Mesenchymal stem cell (in vitro differentiated cells and primary cell): ENCODE data around the gene PACSIN3.

Experiments
- DNase-seq: peaks from one replicate; pipeline ENCODE4 v3.0.0-alpha.2; 2013
- H2AFZ ChIP-seq: one replicate; pipeline ENCODE4 v1.6.1; 2013; ENCODE audit warnings: low read depth, mild to moderate bottlenecking, control low read depth, inconsistent platforms, low read length, moderate library complexity
- H2AK5ac ChIP-seq: 2 replicates; pipeline ENCODE4 v1.6.1; 2013; ENCODE audit warnings: low read length, moderate library complexity, mild to moderate bottlenecking, inconsistent platforms; ENCODE audit not compliant: severe bottlenecking
- H2BK120ac ChIP-seq: one replicate; pipeline ENCODE4 v1.6.1; 2013; ENCODE audit warnings: low read depth, mild to moderate bottlenecking, inconsistent platforms, low read length, moderate library complexity
- H2BK12ac ChIP-seq, 2 experiments: one replicate each; pipeline ENCODE4 v1.6.1; 2013; ENCODE audit warnings: inconsistent platforms in 2 of 2, low read length in 2 of 2, mild to moderate bottlenecking in 2 of 2, moderate library complexity in 2 of 2, control low read depth in 1 of 2
- H2BK15ac ChIP-seq: one replicate; pipeline ENCODE4 v1.6.1; 2013; ENCODE audit warnings: mild to moderate bottlenecking, low read depth, inconsistent platforms; ENCODE audit not compliant: poor library complexity, severe bottlenecking
- H2BK5ac ChIP-seq: 2 replicates; pipeline ENCODE4 v1.6.1; 2013; ENCODE audit warnings: low read depth, mild to moderate bottlenecking, low read length, control low read depth, inconsistent platforms; ENCODE audit not compliant: poor library complexity, severe bottlenecking
- H3K14ac ChIP-seq, 2 experiments: one replicate each; pipeline ENCODE4 v1.6.1; 2013; ENCODE audit warnings: inconsistent platforms in 2 of 2, low read length in 2 of 2, control low read depth in 1 of 2, mild to moderate bottlenecking in 1 of 2, moderate library complexity in 1 of 2
- H3K18ac ChIP-seq, 2 experiments: one replicate each; pipeline ENCODE4 v1.6.1; 2013; ENCODE audit warnings: inconsistent platforms in 2 of 2, low read length in 2 of 2, control low read depth in 1 of 2, low read depth in 1 of 2, mild to moderate bottlenecking in 1 of 2
- H3K23ac ChIP-seq, 2 experiments: one replicate each; pipeline ENCODE4 v1.6.1; 2013; ENCODE audit warnings: inconsistent platforms in 2 of 2, low read length in 2 of 2, mild to moderate bottlenecking in 2 of 2, moderate library complexity in 2 of 2, control low read depth in 1 of 2
- H3K27ac ChIP-seq: 2 replicates; pipeline ENCODE4 v1.5.1; 2013; ENCODE audit warnings: mild to moderate bottlenecking, moderate library complexity, low read length, control low read depth, inconsistent platforms; ENCODE audit not compliant: poor library complexity, severe bottlenecking
- H3K27me3 ChIP-seq, 2 experiments: 2 replicates each; pipeline versions ENCODE4 v1.6.1 to v1.7.0; 2013; ENCODE audit warnings: low read length in 2 of 2, mild to moderate bottlenecking in 2 of 2, moderate library complexity in 2 of 2, control low read depth in 1 of 2, inconsistent platforms in 1 of 2; ENCODE audit not compliant: control insufficient read depth in 1 of 2, insufficient read depth in 1 of 2
- H3K36me3 ChIP-seq, 2 experiments: 2 replicates each; pipeline versions ENCODE4 v1.6.1 to v1.7.0; 2013; ENCODE audit warnings: low read length in 2 of 2, control low read depth in 1 of 2, inconsistent platforms in 1 of 2, low read depth in 1 of 2, mild to moderate bottlenecking in 1 of 2; ENCODE audit not compliant: insufficient read depth in 2 of 2, control insufficient read depth in 1 of 2
- H3K4ac ChIP-seq, 2 experiments: one replicate each; pipeline ENCODE4 v1.6.1; 2013; ENCODE audit warnings: inconsistent platforms in 2 of 2, low read length in 2 of 2, mild to moderate bottlenecking in 2 of 2, moderate library complexity in 2 of 2, control low read depth in 1 of 2, low read depth in 1 of 2
- H3K4me1 ChIP-seq: 2 replicates; pipeline ENCODE4 v1.6.1; 2013; ENCODE audit warnings: low read depth, low read length, control low read depth; ENCODE audit not compliant: control insufficient read depth, insufficient read depth
- H3K4me2 ChIP-seq: 2 replicates; pipeline ENCODE4 v1.6.1; 2013; ENCODE audit warnings: low read length, mild to moderate bottlenecking, inconsistent platforms; ENCODE audit not compliant: poor library complexity, severe bottlenecking
- H3K4me3 ChIP-seq, 2 experiments: 2 replicates each; pipeline versions ENCODE4 v1.5.1 to v1.7.0; 2013; ENCODE audit warnings: low read length in 2 of 2, mild to moderate bottlenecking in 2 of 2, control low read depth in 1 of 2, low read depth in 1 of 2; ENCODE audit not compliant: insufficient read depth in 1 of 2
- H3K79me1 ChIP-seq: replicated peaks from 2 replicates; pipeline ENCODE4 v1.6.1; 2013; ENCODE audit warnings: mild to moderate bottlenecking, control low read depth, low read length, inconsistent platforms; ENCODE audit not compliant: poor library complexity, severe bottlenecking
- H3K9ac ChIP-seq: 2 replicates; pipeline ENCODE4 v1.7.0; 2013; ENCODE audit warnings: mild to moderate bottlenecking, low read length, moderate library complexity
- H3K9me3 ChIP-seq: 2 replicates; pipeline ENCODE4 v1.7.0; 2013; ENCODE audit warnings: mild to moderate bottlenecking, low read length; ENCODE audit not compliant: control insufficient read depth
- H4K8ac ChIP-seq: one replicate; pipeline ENCODE4 v1.6.1; 2013; ENCODE audit warnings: inconsistent platforms, mild to moderate bottlenecking, low read length, moderate library complexity
- H4K91ac ChIP-seq: one replicate; pipeline ENCODE4 v1.6.1; 2013; ENCODE audit warnings: mild to moderate bottlenecking, low read length, inconsistent platforms
- WGBS: methylation state at CpG from one replicate; pipeline ENCODE4 v1.1.7; 2013; ENCODE audit warnings: mixed read lengths; 5-methylcytosine and 5-hydroxymethylcytosine counted together

The PACSIN3 gene

GRCh38 chr11:47220401-47220821, 34.2 kb upstream of the PACSIN3 start:
- WGBS: no CpG with 5 or more reads among the region's 1 CpG
- peaks cover 21% of the 10 kb centered on the region for H3K4me1 ChIP-seq
- H3K4ac ChIP-seq: no peak overlapping the region
- H2AFZ ChIP-seq: no peak overlapping the region
- H3K79me1 ChIP-seq: peaks cover 8% of the 10 kb centered on the region
- H3K4me3 ChIP-seq: no peak overlapping the region
- no peak overlapping the region for H2BK15ac ChIP-seq
- peak overlapping the region; percentile 45 for H3K4me2 ChIP-seq
- H2BK12ac ChIP-seq: no peak overlapping the region
- H2AK5ac ChIP-seq: peak overlapping the region; percentile 91
- H2BK120ac ChIP-seq: no peak overlapping the region
- peaks cover 21 to 68% of the 10 kb centered on the region in 2 experiments for H3K36me3 ChIP-seq
- H3K9ac ChIP-seq: peak overlapping the region; percentile 38
- no peak overlapping the region for H4K8ac ChIP-seq
- peak; percentile 93 for DNase-seq
- no peak overlapping the region for H2BK5ac ChIP-seq
- no peaks in the 10 kb centered on the region for H3K27me3 ChIP-seq
- no peak overlapping the region for H3K23ac ChIP-seq
- H3K27ac ChIP-seq: peak overlapping the region; percentile 78
- peak overlapping the region in 1 of 2 experiments; percentile 20 for H3K14ac ChIP-seq
- H3K18ac ChIP-seq: no peak overlapping the region
- no peak overlapping the region for H4K91ac ChIP-seq
- H3K9me3 ChIP-seq: no peaks in the 10 kb centered on the region

GRCh38 chr11:47216121-47216798, 30.0 kb upstream of the PACSIN3 start:
- Histone ChIP-seq H3K27me3 (no peaks in the 10 kb centered on the region), H2BK15ac (no peak overlapping the region), H3K9ac (peak overlapping the region; percentile 97), H3K23ac (no peak overlapping the region), H3K79me1 (peaks cover 5% of the 10 kb centered on the region), H2BK5ac (no peak overlapping the region), H3K14ac (no peak overlapping the region), H4K91ac (no peak overlapping the region), H3K4me3 (peak overlapping the region; percentile 36 to 90), H3K27ac (peak overlapping the region; percentile 91), H4K8ac (peak overlapping the region; percentile 19), H2AFZ (no peak overlapping the region), H3K18ac (peak overlapping the region; percentile 6 to 51), H3K9me3 (no peaks in the 10 kb centered on the region), H2BK120ac (peak overlapping the region; percentile 24), H3K4me1 (peaks cover 21% of the 10 kb centered on the region), H2BK12ac (no peak overlapping the region), H3K36me3 (peaks cover 9 to 36% of the 10 kb centered on the region in 2 experiments), H2AK5ac (no peak overlapping the region), H3K4ac (peak overlapping the region; percentile 15 to 81), H3K4me2 (peak overlapping the region; percentile 73)
- WGBS: 3% methylated on average over 12 of the region's 12 CpGs
- DNase-seq: peak; percentile 93

- Histone ChIP-seq H3K23ac (peak overlapping the region in 1 of 2 experiments; percentile 85), H4K91ac (peak overlapping the region; percentile 53), H3K79me1 (peaks cover 5% of the 10 kb centered on the region), H3K9me3 (no peaks in the 10 kb centered on the region), H3K18ac (peak overlapping the region; percentile 49 to 97), H3K4me1 (peaks cover 21% of the 10 kb centered on the region), H2BK5ac (peak overlapping the region; percentile 71), H2BK15ac (no peak overlapping the region), H2BK120ac (peak overlapping the region; percentile 24), H3K27me3 (no peaks in the 10 kb centered on the region), H2AK5ac (peak overlapping the region; percentile 42), H3K14ac (peak overlapping the region in 1 of 2 experiments; percentile 96), H2AFZ (no peak overlapping the region), H3K4ac (peak overlapping the region; percentile 31 to 95), H3K4me2 (peak overlapping the region; percentile 73), H3K36me3 (peaks cover 9 to 34% of the 10 kb centered on the region in 2 experiments), H3K27ac (peak overlapping the region; percentile 91), H3K9ac (peak overlapping the region; percentile 97), H4K8ac (peak overlapping the region; percentile 9), H3K4me3 (peak overlapping the region; percentile 51 to 90), H2BK12ac (peak overlapping the region in 1 of 2 experiments; percentile 84)
- DNase-seq: no peak
- WGBS: 7% methylated on average over 14 of the region's 15 CpGs
These were observed 29.2 kb upstream of the PACSIN3 start for GRCh38 chr11:47215366-47215910.

GRCh38 chr11:47213950-47214565, 27.8 kb upstream of the PACSIN3 start:
- H3K23ac ChIP-seq: no peak overlapping the region
- no peaks in the 10 kb centered on the region for H3K27me3 ChIP-seq
- no peak overlapping the region for H3K4ac ChIP-seq
- peak; percentile 83 for DNase-seq
- peak overlapping the region; percentile 96 for H4K8ac ChIP-seq
- no peak overlapping the region for H2AK5ac ChIP-seq
- peak overlapping the region; percentile 45 for H2BK120ac ChIP-seq
- no peak overlapping the region for H3K14ac ChIP-seq
- H3K4me3 ChIP-seq: peak overlapping the region; percentile 12 to 90
- peak overlapping the region; percentile 76 for H2AFZ ChIP-seq
- H3K4me2 ChIP-seq: peak overlapping the region; percentile 59
- WGBS: 37% methylated on average over 19 of the region's 20 CpGs
- peak overlapping the region; percentile 93 for H4K91ac ChIP-seq
- no peaks in the 10 kb centered on the region for H3K9me3 ChIP-seq
- H3K79me1 ChIP-seq: no peaks in the 10 kb centered on the region
- H3K36me3 ChIP-seq: peaks cover 0 to 22% of the 10 kb centered on the region in 2 experiments
- H3K27ac ChIP-seq: peak overlapping the region; percentile 85
- H3K18ac ChIP-seq: peak overlapping the region; percentile 67 to 78
- no peak overlapping the region for H2BK5ac ChIP-seq
- peak overlapping the region; percentile 97 for H3K9ac ChIP-seq
- peak overlapping the region; percentile 80 to 85 for H2BK12ac ChIP-seq
- H2BK15ac ChIP-seq: peak overlapping the region; percentile 97
- peaks cover 12% of the 10 kb centered on the region for H3K4me1 ChIP-seq
